ENCODE data around the gene CHD3. TPM values are rescaled to one million over a fixed set of nuclear protein-coding genes. Genes with fewer than 3 reads are reported as not detected.

CHD3 gene
- total RNA-seq (185 and 189 TPM in 2 replicates), polyA plus RNA-seq (102 and 108 TPM in 2 replicates), polyA minus RNA-seq (169 and 172 TPM in 2 replicates), Bru-seq, nascent RNA (percentile 75 among the genes with signal in this experiment), BruChase-seq, experiment 1, labeled RNA remaining after a 6-hour chase (percentile 97 among the genes with signal in this experiment), BruChase-seq, experiment 2, labeled RNA remaining after a 2-hour chase (percentile 93 among the genes with signal in this experiment)
- 49.9 and 71.3 TPM in 2 replicates for polyA plus RNA-seq (2011; cell fraction: cytosol; rRNA removed)
- 282 and 317 TPM in 2 replicates for polyA plus RNA-seq (2011; cell fraction: nucleus; rRNA removed)
- polyA plus RNA-seq (2012): 104 and 141 TPM in 2 replicates
- 55.1 TPM for polyA minus RNA-seq (2011; cell fraction: cytosol; rRNA and poly(A)+ RNA removed)
- 98.9 and 110 TPM in 2 replicates for polyA minus RNA-seq (2011; cell fraction: nucleus; rRNA and poly(A)+ RNA removed)
- long read RNA-seq, full-length matches to known transcripts: 26 of 123 reads
- long read RNA-seq, partial matches to known transcripts: 85 of 123 reads
- long read RNA-seq, other reads (novel, unspliced or antisense): 12 of 123 reads

DNA sequence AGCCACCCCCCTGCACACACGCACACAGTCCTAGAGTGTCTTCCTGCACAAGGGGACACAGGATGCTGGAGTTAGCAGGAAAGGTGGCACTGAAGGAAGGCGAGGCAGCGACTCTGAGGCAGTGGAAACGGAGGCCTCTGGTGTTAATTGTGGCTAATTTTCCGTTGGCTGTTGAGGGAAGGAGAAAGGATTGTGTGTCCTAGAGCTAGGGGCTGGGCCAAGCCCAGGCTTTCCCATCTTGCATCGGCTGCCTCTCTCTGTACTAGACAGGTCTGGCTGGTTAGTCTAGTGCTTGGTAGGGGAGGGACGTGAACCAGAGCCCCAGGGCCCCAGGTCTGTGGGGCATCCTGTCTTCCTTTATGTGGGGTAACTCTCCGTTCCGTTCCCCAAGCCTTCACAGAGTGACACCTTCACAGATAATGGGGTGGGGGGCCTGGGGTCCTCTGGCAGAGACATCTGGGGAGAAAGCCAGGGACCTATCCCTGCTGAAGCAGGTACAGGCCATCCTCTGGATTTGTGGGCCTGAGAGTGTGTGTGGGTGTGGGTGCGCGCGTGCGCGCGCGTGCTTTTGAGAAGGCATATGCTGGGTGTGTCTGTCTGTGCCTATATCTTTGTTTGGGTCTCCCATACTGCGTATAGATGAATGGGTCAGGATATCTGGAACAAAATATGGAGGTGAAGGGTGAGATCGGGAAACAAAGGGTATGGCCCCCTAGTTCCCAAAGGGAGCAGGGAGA lies at the start of gene CHD3:
Gene CHD3, plus strand, starts transcription at position 606 of the 737 bp plus-strand sequence. CDS start 212 bp downstream, outside the sequence.
- H3K27me3 ChIP-seq (ENCODE audit: control insufficient read depth in 2 of 2, insufficient read depth in 2 of 2, low read length in 2 of 2): no peaks in the 10 kb centered on the region
- H3K4me2 ChIP-seq (ENCODE audit: insufficient read depth, low read length): peak within 1 kb of the TSS; percentile 60
- no peaks in the 10 kb centered on the region for H3K9me3 ChIP-seq (replicated peaks; ENCODE audit: control insufficient read depth, insufficient read depth, low read length)
- H3K9ac ChIP-seq (replicated peaks; ENCODE audit: extremely low read depth, insufficient read depth, low read length): peak within 1 kb of the TSS; percentile 69
- dilution Hi-C loops (cut with MboI; ENCODE audit: extremely low pct_ligation_motif_present, low sequenced_read_pairs): no loop called here
- H3K79me2 ChIP-seq (ENCODE audit: control insufficient read depth, insufficient read depth, low read length): peaks cover 32% of the 10 kb centered on the region
- no peaks in the 10 kb centered on the region for H4K20me1 ChIP-seq (replicated peaks; ENCODE audit: control insufficient read depth, extremely low read depth, insufficient read depth, low read length)
- H3K36me3 ChIP-seq (ENCODE audit: control insufficient read depth in 2 of 2, extremely low read depth in 1 of 2, insufficient read depth in 2 of 2, low read length in 2 of 2): peaks cover 13 to 15% of the 10 kb centered on the region in 2 experiments
- H2AFZ ChIP-seq (ENCODE audit: low read depth, low read length): peak within 1 kb of the TSS; percentile 46
- FAIRE-seq (peak; percentile 44), DNase-seq (ENCODE audit: low read depth, low spot score) (no peak)
- H3K4me3 ChIP-seq (replicated peaks in 1 of 3; ENCODE audit: insufficient read depth in 1 of 3, low read depth in 1 of 3, low read length in 3 of 3): peak within 1 kb of the TSS in 2 of 3 experiments; percentile 20 to 50
- H3K27ac ChIP-seq (ENCODE audit: insufficient read depth, low read depth, low read length): peak within 1 kb of the TSS; percentile 78
- H3K9me1 ChIP-seq (replicated peaks; ENCODE audit: control insufficient read depth, extremely low read depth, insufficient read depth, low read length): no peaks in the 10 kb centered on the region
- ChIA-PET POLR2A (no interaction called here), CTCF (interaction anchor here (0.8 to 1.4 kb wide), 6 partner anchors 20 to 100 kb away, joined by 3 to 6 read pairs (median 4); partner anchors contain the start of gene NAA38)
- intact Hi-C loops (cut with micrococcal nuclease): loop anchor here (5.0 kb wide), 1 partner anchor 201 kb away; the partner anchor contains the start of genes TP53 and WRAP53
- no TSS peak for BruUV-seq (replicated peaks)
- peaks cover 35% of the 10 kb centered on the region for H3K4me1 ChIP-seq (ENCODE audit: control insufficient read depth, extremely low read depth, insufficient read depth, low read length)
- no peak for TF ChIP-seq GATA2 (IDR thresholded peaks at IDR 0.05; ENCODE audit: insufficient read depth, insufficient read length, low read depth, low read length)
- TF ChIP-seq POLR2AphosphoS5 (IDR thresholded peaks at IDR 0.05; ENCODE audit: insufficient read depth, low read depth, low read length): no peak
- no peak for TF ChIP-seq JUN (IDR thresholded peaks at IDR 0.05; ENCODE audit: borderline replicate concordance, insufficient read depth, insufficient read length, low read depth)
- no peak for TF ChIP-seq FOS (IDR thresholded peaks at IDR 0.05; ENCODE audit: borderline replicate concordance, insufficient read depth, low read length)
- no peak for TF ChIP-seq POLR2A (IDR thresholded peaks at IDR 0.05; ENCODE audit: low read depth, low read length)
- no peak for TF ChIP-seq MYC (IDR thresholded peaks at IDR 0.05; ENCODE audit: low read depth, low read length)
- TF ChIP-seq, protein P1, sequence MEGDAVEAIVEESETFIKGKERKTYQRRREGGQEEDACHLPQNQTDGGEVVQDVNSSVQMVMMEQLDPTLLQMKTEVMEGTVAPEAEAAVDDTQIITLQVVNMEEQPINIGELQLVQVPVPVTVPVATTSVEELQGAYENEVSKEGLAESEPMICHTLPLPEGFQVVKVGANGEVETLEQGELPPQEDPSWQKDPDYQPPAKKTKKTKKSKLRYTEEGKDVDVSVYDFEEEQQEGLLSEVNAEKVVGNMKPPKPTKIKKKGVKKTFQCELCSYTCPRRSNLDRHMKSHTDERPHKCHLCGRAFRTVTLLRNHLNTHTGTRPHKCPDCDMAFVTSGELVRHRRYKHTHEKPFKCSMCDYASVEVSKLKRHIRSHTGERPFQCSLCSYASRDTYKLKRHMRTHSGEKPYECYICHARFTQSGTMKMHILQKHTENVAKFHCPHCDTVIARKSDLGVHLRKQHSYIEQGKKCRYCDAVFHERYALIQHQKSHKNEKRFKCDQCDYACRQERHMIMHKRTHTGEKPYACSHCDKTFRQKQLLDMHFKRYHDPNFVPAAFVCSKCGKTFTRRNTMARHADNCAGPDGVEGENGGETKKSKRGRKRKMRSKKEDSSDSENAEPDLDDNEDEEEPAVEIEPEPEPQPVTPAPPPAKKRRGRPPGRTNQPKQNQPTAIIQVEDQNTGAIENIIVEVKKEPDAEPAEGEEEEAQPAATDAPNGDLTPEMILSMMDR (IDR thresholded peaks at IDR 0.05; ENCODE audit: extremely low read depth in 1 of 2, insufficient read depth in 1 of 2, low read depth in 1 of 2, low read length in 2 of 2): no peak
- no peak for TF ChIP-seq EZH2 (IDR thresholded peaks at IDR 0.05; ENCODE audit: borderline replicate concordance, low read depth, low read length, severe bottlenecking)
- TF ChIP-seq, protein P2, sequence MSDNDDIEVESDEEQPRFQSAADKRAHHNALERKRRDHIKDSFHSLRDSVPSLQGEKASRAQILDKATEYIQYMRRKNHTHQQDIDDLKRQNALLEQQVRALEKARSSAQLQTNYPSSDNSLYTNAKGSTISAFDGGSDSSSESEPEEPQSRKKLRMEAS (IDR thresholded peaks at IDR 0.05; ENCODE audit: insufficient read depth, insufficient read length): no peak
